Measurements from ENCODE around the gene PCAT6. TPM values are rescaled to one million over a fixed set of nuclear protein-coding genes. Genes with fewer than 3 reads are reported as not detected.

The PCAT6 gene
- total and polyA plus RNA-seq, 3 donors from 2014 or later, result 11.5 to 80.5 (median 29.4) TPM

DNA sequence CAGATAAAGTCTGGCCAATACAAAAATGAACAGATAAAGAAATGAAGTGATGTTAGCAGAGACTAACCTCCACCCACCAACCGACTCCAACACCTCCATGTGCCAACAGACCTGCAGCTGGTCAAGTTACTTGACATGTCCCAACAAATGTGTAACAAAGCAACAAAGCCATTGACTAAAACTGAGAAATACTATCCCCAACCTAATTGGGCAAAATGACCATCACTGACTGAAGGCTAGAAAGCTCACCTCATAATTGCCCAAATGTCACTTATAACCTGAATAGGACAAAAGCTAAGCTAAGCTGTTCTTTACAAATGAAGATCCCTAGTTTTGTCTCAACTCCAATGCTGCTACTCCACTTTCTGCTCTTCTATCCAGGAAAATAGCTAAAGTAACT is 10.0 kb upstream of the PCAT6 start:
- Histone ChIP-seq H3K36me3 (ENCODE audit: low read depth, missing control alignments) (no peaks in the 10 kb centered on the region), H3K4me3 (no peak overlapping the region), H3K4me1 (peaks cover 15% of the 10 kb centered on the region), H3K27me3 (no peaks in the 10 kb centered on the region), H3K9me3 (no peaks in the 10 kb centered on the region), H3K27ac (no peak overlapping the region)
- no peak for DNase-seq
- intact Hi-C loops (cut with DNase I; ENCODE audit: low total_unique reads), result no loop called here
- WGBS, 2 donors, result 86 to 100% methylated on average over 1 of the region's 1 CpG
- TF ChIP-seq POLR2A (IDR thresholded peaks at IDR 0.05), result no peak
- TF ChIP-seq, protein P1, sequence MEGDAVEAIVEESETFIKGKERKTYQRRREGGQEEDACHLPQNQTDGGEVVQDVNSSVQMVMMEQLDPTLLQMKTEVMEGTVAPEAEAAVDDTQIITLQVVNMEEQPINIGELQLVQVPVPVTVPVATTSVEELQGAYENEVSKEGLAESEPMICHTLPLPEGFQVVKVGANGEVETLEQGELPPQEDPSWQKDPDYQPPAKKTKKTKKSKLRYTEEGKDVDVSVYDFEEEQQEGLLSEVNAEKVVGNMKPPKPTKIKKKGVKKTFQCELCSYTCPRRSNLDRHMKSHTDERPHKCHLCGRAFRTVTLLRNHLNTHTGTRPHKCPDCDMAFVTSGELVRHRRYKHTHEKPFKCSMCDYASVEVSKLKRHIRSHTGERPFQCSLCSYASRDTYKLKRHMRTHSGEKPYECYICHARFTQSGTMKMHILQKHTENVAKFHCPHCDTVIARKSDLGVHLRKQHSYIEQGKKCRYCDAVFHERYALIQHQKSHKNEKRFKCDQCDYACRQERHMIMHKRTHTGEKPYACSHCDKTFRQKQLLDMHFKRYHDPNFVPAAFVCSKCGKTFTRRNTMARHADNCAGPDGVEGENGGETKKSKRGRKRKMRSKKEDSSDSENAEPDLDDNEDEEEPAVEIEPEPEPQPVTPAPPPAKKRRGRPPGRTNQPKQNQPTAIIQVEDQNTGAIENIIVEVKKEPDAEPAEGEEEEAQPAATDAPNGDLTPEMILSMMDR (IDR thresholded peaks at IDR 0.05), result no peak

DNA sequence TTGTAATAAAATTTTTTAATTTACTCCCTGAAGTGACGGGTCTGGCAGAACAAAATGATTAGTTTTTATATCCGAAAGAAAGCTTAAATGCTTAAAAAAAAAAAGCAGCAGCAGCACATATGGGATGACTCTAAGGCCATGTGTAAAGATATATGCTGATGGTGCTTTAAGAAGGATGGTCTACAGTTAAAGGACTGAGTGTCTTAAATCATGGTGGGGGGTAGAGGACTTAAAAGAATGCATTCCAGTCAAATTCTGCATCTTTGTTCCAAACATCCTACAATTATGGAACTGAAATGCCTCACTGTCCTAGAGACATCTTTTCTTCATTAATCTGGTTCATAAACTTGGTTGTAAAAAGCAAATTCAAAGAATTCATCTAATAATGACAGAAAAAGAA is 9.6 kb upstream of the PCAT6 start:
- 79 to 83% methylated on average over 2 of the region's 2 CpGs for WGBS, 2 donors

DNA sequence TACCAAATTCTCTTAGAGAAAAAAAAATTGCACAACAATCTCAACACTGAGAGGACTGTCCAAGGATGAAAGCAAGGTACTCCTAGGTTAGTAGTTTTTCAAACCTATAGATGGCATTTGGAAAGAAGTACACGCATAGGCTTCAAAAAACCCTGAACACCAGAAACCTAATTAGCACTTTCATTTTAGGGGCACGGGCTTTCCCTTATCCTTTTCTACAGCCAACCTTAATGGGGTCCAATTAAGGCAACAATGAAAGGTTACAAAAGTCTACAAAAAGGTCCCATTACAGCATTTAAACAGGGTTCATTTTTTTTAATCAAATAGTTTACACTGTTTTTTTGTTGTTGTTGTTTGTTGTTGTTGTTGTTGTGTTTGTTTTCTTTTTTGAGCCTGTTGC is 8.7 kb upstream of the PCAT6 start:
- no peaks in the 10 kb centered on the region for H3K27me3 ChIP-seq
- no peak for TF ChIP-seq POLR2A (IDR thresholded peaks at IDR 0.05)
- TF ChIP-seq, protein P1 (IDR thresholded peaks at IDR 0.05), result no peak
- H3K36me3 ChIP-seq (ENCODE audit: low read depth, missing control alignments), result no peaks in the 10 kb centered on the region
- intact Hi-C loops (cut with DNase I; ENCODE audit: low total_unique reads), result no loop called here
- H3K4me3 ChIP-seq, result no peak overlapping the region
- no peaks in the 10 kb centered on the region for H3K9me3 ChIP-seq
- 59 to 72% methylated on average over 2 of the region's 2 CpGs for WGBS, 2 donors
- H3K27ac ChIP-seq, result no peak overlapping the region
- peaks cover 23% of the 10 kb centered on the region for H3K4me1 ChIP-seq
- DNase-seq, result no peak

More for the DNA sequence above, 9.6 kb upstream of the PCAT6 start:
- Histone ChIP-seq H3K27ac (no peak overlapping the region), H3K4me3 (no peak overlapping the region), H3K4me1 (peaks cover 19% of the 10 kb centered on the region), H3K36me3 (ENCODE audit: low read depth, missing control alignments) (no peaks in the 10 kb centered on the region), H3K9me3 (no peaks in the 10 kb centered on the region), H3K27me3 (no peaks in the 10 kb centered on the region)
- no peak for DNase-seq
- no peak for TF ChIP-seq POLR2A (IDR thresholded peaks at IDR 0.05)
- TF ChIP-seq, protein P1 (IDR thresholded peaks at IDR 0.05), result no peak
- intact Hi-C loops (cut with DNase I; ENCODE audit: low total_unique reads), result no loop called here

DNA sequence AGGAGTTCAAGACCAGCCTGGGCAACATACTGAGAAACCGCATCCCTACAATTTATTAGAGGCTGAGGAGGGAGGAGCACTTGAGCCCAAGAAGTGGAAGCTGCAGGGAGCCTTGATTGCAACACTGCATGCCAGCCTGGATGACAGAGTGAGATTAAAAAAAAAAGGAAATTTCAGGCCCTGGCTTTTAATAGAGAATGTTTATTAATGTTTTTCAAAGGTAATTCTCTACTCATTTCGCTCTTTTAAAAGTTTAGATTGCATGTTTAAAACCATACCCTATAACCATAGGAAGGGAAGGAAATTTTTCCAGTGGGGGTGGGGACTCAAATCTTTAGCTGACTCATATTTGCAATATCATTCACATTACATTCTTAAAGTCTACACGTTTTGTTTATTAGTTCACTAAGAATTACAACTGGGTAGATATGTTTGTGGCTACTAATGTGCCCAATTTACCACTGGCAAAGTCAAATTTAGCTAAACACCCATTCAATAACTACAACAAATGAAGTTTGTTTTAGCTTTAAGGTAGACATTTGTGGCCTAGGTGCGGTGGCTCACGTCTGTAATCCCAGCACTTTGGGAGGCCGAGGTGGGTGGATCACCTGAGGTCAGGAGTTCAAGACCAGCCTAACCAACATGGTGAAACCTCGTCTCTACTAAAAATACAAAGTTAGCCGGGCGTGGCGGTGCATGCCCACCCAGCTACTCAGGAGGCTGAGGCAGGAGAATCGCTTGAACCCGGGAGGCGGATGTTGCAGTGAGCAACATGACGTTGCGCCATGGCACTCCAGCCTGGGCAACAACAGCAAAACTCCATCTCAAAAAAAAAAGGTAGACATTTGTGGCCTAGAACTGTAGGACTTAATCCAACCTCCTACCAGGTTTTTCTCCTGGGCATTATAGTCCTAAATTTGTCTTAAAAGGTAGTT is 7.5 kb upstream of the PCAT6 start:
- H3K36me3 ChIP-seq (ENCODE audit: low read depth, missing control alignments), result no peaks in the 10 kb centered on the region
- intact Hi-C loops (cut with DNase I; ENCODE audit: low total_unique reads), result no loop called here
- no peaks in the 10 kb centered on the region for H3K27me3 ChIP-seq
- 77 to 84% methylated on average over 15 of the region's 15 CpGs for WGBS, 2 donors
- TF ChIP-seq POLR2A (IDR thresholded peaks at IDR 0.05), result no peak
- TF ChIP-seq, protein P1 (IDR thresholded peaks at IDR 0.05), result no peak
- no peak overlapping the region for H3K4me3 ChIP-seq
- no peak overlapping the region for H3K27ac ChIP-seq
- no peak for DNase-seq
- H3K9me3 ChIP-seq, result no peaks in the 10 kb centered on the region
- H3K4me1 ChIP-seq, result peaks cover 23% of the 10 kb centered on the region

Measured in testis (tissue), 3 donors.